ENCODE measurements around the gene SRXN1. TPM values are rescaled to one million over a fixed set of nuclear protein-coding genes. Genes with fewer than 3 reads are reported as not detected.

The SRXN1 gene
- total RNA-seq, 4 donors from 2014 or later = 73.4 to 158 (median 133) TPM

DNA sequence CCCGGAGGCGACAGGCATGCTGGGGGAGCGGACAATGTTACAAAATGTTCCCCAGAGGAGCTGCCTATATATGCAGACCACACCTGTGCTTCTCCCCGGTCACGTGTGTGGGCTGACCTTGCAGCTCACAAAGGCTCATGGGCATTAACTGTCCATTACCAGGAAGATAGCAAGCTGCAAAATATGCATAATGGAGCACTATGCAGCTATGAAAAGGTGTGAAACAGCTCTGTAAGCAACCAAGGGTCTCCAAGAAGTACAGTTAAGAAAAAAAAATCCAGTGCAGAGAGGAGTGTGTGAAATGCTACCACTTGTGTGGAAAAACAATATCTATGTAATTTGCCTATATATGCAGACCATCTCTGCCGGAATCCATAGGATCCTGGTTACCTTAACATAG is 52.3 kb downstream of the SRXN1 start:
- H3K4me1 ChIP-seq = peaks cover 0 to under 1% (median 0%) of the 10 kb centered on the region in 3 donors
- no peak for DNase-seq
- 83 to 84% methylated on average over 4 of the region's 6 CpGs for WGBS, 2 donors
- no peaks in the 10 kb centered on the region for H3K36me3 ChIP-seq
- no peak overlapping the region for H3K27ac ChIP-seq
- no peaks in the 10 kb centered on the region for H3K9me3 ChIP-seq
- no peaks in the 10 kb centered on the region for H3K27me3 ChIP-seq
- intact Hi-C loops (cut with DNase I) = no loop called here
- TF ChIP-seq POLR2A (IDR thresholded peaks at IDR 0.05) = no peak
- TF ChIP-seq, protein P1, sequence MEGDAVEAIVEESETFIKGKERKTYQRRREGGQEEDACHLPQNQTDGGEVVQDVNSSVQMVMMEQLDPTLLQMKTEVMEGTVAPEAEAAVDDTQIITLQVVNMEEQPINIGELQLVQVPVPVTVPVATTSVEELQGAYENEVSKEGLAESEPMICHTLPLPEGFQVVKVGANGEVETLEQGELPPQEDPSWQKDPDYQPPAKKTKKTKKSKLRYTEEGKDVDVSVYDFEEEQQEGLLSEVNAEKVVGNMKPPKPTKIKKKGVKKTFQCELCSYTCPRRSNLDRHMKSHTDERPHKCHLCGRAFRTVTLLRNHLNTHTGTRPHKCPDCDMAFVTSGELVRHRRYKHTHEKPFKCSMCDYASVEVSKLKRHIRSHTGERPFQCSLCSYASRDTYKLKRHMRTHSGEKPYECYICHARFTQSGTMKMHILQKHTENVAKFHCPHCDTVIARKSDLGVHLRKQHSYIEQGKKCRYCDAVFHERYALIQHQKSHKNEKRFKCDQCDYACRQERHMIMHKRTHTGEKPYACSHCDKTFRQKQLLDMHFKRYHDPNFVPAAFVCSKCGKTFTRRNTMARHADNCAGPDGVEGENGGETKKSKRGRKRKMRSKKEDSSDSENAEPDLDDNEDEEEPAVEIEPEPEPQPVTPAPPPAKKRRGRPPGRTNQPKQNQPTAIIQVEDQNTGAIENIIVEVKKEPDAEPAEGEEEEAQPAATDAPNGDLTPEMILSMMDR (IDR thresholded peaks at IDR 0.05) = no peak
- no peak overlapping the region for H3K4me3 ChIP-seq

DNA sequence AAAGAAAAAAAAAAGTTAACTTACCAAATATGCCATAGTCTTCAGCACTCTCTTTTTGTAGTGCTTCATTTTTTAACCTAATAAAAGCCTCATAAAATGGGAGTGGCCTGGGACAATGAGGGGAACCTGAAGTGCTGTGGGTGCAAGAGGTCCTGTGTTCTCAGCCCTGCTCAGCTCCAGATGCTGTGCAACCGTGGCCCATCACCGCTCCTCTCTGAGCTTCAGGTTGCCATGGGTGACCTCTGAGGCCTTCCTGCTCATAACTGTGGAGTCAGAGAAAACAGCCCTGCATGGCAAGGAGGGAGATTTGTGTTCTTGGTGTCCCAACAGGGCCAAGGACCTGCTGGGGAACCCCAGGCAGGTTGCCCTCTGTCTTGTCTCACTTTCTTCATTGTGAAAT is 52.9 kb downstream of the SRXN1 start:
- Histone ChIP-seq H3K36me3 (no peaks in the 10 kb centered on the region), H3K4me1 (peaks cover 0 to 3% (median 0%) of the 10 kb centered on the region in 3 donors), H3K27me3 (no peaks in the 10 kb centered on the region), H3K9me3 (no peaks in the 10 kb centered on the region), H3K4me3 (no peak overlapping the region), H3K27ac (no peak overlapping the region)
- no peak for DNase-seq
- TF ChIP-seq, protein P1 (IDR thresholded peaks at IDR 0.05) = no peak
- TF ChIP-seq POLR2A (IDR thresholded peaks at IDR 0.05) = no peak
- intact Hi-C loops (cut with DNase I) = no loop called here
- WGBS, 2 donors = 56% methylated on average over 1 of the region's 2 CpGs; no CpG with 5 or more reads in 1 of the 2 donors

DNA sequence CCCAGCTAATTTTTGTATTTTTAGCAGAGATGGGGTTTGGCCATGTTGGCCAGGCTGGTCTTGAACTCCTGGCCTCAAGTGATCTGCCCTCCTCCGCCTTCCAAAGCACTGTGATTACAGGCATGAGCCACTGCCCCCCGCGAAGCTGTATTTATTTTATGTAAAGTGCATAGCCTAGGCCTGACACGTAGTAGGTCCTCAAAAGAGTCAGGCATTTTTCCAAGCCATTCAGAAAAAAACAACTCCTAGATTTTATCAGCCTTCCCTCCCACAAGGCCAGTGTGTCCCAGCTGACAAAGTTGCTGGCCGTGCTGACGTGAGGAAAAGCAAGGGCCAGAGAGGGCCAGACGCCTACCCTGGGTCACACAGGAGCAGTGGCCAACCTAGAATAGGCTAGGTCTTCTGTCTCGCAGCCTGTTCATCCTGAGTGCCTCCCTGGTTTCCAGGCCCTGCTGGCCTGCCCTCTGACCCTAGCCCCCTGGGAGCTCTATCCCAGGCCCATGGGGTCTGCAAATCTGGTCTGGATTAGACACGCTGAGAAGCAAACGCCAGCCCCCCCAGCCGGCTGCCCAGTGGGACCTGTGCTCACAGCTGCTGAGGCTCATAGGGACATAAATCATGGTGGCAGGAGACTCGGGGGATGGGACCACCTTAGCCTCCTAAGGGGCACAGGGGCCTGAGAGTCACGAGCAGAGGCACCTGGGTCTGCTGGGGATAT is 54.7 kb downstream of the SRXN1 start:
- Histone ChIP-seq H3K4me1 (peaks cover 0 to 3% (median 0%) of the 10 kb centered on the region in 3 donors), H3K36me3 (no peaks in the 10 kb centered on the region), H3K27me3 (peaks cover 0 to 9% (median 0%) of the 10 kb centered on the region in 4 donors), H3K4me3 (no peak overlapping the region), H3K9me3 (no peaks in the 10 kb centered on the region), H3K27ac (no peak overlapping the region)
- WGBS, 2 donors = 75 to 84% methylated on average over 9 of the region's 13 CpGs
- DNase-seq = no peak
- intact Hi-C loops (cut with DNase I) = no loop called here
- TF ChIP-seq, protein P1 (IDR thresholded peaks at IDR 0.05) = no peak
- no peak for TF ChIP-seq POLR2A (IDR thresholded peaks at IDR 0.05)

DNA sequence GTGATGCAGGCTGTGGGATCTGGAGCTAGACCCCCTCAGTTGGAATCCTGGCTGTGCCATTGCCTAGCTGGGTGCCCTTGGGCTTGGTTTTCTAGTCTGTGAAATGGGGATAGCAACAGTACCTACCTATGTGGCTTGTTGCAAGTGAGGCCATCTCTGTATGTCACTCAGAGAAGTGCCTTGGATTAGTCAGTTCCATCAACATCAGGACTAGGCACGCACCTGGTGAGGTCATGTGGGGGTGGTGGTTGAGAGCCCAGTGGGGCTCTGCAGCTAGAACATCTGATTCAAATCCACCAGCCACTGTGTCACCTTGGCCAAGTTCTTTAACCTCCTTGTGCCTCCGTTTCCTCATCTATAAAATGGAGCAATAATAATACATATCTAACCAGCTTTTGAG is 55.4 kb downstream of the SRXN1 start:
- Histone ChIP-seq H3K4me3 (no peak overlapping the region), H3K9me3 (no peaks in the 10 kb centered on the region), H3K27ac (no peak overlapping the region), H3K4me1 (peaks cover 0 to 3% (median 0%) of the 10 kb centered on the region in 3 donors), H3K27me3 (peaks cover 0 to 13% (median 0%) of the 10 kb centered on the region in 4 donors), H3K36me3 (no peaks in the 10 kb centered on the region)
- 74 to 90% methylated on average over 1 to 2 of the region's 2 CpGs for WGBS, 2 donors
- DNase-seq = no peak
- intact Hi-C loops (cut with DNase I) = no loop called here
- TF ChIP-seq POLR2A (IDR thresholded peaks at IDR 0.05) = no peak
- TF ChIP-seq, protein P1 (IDR thresholded peaks at IDR 0.05) = no peak

Other genes with a start within 250 kb of the SRXN1 start
- gene RBCK1, start 244.9 kb downstream of the SRXN1 start, total RNA-seq = 10 to 100 TPM; 46.9 to 79.8 (median 63.2) TPM
- gene TBC1D20, start 190.7 kb downstream of the SRXN1 start, total RNA-seq = 10 to 100 TPM; 18.1 to 33.2 (median 26.0) TPM
- 10 to 100 TPM; 67.5 to 86.3 (median 78.9) TPM for gene CSNK2A1, start 109.4 kb downstream of the SRXN1 start, total RNA-seq
- gene TCF15, start 42.9 kb downstream of the SRXN1 start, total RNA-seq = not detected
- gene SCRT2, start 22.6 kb upstream of the SRXN1 start, total RNA-seq = not detected
- 10 to 100 TPM in 1 of 4 donors, 1 to 10 TPM in 2, under 1 TPM in 1; 0.57 to 10.9 (median 6.5) TPM for gene SLC52A3, start 115.3 kb upstream of the SRXN1 start, total RNA-seq
- gene FAM110A, start 180.5 kb upstream of the SRXN1 start, total RNA-seq = 10 to 100 TPM; 15.3 to 46.6 (median 27.1) TPM